C4-2B (cell line): ENCODE results near the gene CHD5.

Experiments
- ZFX ChIP-seq: fragments of 450-650 bp; IDR thresholded peaks from 2 replicates; pipeline ENCODE4 v1.6.1; 2017
- TF ChIP-seq, protein P1 (sequence below): fragments of 450-650 bp; conservative IDR thresholded peaks from 2 replicates; pipeline ENCODE4 v1.5.1; 2017; ENCODE audit warnings: mild to moderate bottlenecking

DNA sequence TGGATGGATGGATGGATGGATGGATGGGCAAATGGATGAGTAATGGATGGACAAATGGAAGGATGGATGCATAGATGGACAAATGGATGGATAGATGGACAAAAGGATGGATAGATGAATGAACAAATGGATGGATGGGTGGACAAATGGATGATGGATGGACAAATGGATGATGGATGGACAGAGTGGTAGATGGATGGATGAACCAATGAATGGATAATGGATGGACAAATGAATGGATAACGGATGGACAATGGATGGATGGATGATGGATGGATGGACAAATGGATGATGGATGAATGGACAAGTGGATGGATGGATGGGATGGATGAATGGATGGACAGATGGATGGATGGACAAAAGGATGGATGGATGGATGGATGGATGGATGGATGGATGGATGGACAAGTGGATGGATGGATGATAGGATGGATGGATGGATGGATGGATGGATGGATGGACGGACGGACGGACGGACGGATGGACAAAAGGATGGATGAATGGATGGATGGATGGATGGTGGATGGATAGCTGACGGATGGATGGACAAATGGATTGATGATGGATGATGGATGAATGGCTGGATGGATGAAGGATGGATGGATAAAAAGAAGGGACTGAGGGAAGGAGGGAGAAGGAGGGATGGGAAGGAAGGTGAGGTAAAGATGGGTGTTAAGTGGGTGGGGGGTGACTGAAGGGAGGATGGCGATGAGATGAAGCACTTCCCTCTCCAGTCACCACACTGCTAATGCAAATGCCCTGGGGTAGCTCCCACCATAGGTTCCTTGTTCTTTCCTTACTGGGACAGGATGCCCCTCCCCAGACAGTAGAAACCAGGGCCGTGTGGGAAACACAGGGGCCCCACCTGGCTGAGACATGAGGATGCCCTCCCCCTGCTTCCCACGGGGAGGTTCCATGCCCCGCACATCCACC lies 29.8 kb downstream of the CHD5 start:
- TF ChIP-seq, protein P1, sequence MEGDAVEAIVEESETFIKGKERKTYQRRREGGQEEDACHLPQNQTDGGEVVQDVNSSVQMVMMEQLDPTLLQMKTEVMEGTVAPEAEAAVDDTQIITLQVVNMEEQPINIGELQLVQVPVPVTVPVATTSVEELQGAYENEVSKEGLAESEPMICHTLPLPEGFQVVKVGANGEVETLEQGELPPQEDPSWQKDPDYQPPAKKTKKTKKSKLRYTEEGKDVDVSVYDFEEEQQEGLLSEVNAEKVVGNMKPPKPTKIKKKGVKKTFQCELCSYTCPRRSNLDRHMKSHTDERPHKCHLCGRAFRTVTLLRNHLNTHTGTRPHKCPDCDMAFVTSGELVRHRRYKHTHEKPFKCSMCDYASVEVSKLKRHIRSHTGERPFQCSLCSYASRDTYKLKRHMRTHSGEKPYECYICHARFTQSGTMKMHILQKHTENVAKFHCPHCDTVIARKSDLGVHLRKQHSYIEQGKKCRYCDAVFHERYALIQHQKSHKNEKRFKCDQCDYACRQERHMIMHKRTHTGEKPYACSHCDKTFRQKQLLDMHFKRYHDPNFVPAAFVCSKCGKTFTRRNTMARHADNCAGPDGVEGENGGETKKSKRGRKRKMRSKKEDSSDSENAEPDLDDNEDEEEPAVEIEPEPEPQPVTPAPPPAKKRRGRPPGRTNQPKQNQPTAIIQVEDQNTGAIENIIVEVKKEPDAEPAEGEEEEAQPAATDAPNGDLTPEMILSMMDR = no peak
- TF ChIP-seq ZFX = no peak
